Measurements from ENCODE around the gene ADAM20. TPM values are rescaled to one million over a fixed set of nuclear protein-coding genes. Genes with fewer than 3 reads are reported as not detected.

Gene ADAM20
- total and polyA plus RNA-seq, 2 donors (not counting 1 experiment from before 2014, with no cell fraction given) = 0.18 to 2.7 TPM

DNA sequence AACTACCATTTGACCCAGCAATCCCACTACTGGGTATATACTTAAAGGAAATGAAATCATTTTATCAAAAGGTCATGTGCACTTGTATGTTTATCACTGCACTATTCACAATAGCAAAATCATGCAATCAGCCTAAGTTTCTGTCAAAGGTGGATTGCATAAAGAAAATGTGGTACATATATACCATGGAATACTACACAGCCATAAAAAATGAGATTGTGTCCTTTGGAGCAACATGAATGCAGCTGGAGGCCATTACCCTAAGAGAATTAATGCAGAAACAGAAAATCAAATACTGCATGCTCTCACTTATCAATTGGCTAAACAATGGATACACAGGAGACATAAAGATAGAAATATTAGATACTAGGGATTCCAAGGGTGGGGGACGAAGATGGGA lies 38.2 kb upstream of the ADAM20 start:
- WGBS (ENCODE audit: insufficient coverage) = no CpG with 5 or more reads among the region's 1 CpG
- Histone ChIP-seq H2AFZ (ENCODE audit: insufficient read depth, low read depth, low read length, poor library complexity, severe bottlenecking) (no peak overlapping the region), H3K9me3 (ENCODE audit: control extremely low read depth in 1 of 3, control insufficient read depth in 2 of 3, insufficient read depth in 1 of 3, low read length in 2 of 3) (peaks cover 0 to 4% (median 0%) of the 10 kb centered on the region in 3 donors), H3K27me3 (replicated peaks in 1 of 4; ENCODE audit: control extremely low read depth in 1 of 4, control insufficient read depth in 3 of 4, insufficient read depth in 4 of 4, low read length in 3 of 4) (no peaks in the 10 kb centered on the region), H3K79me2 (ENCODE audit: control insufficient read depth, insufficient read depth, low read length) (peaks cover 2% of the 10 kb centered on the region), H3K4me2 (replicated peaks; ENCODE audit: low read depth, low read length, poor library complexity, severe bottlenecking) (no peak overlapping the region), H3K4me1 (ENCODE audit: control insufficient read depth in 2 of 2, insufficient read depth in 2 of 2, low read length in 2 of 2) (no peaks in the 10 kb centered on the region), H3K27ac (ENCODE audit: low read length in 2 of 2) (no peak overlapping the region), H4K20me1 (ENCODE audit: control insufficient read depth, insufficient read depth, low read length, poor library complexity, severe bottlenecking) (peaks cover under 1% of the 10 kb centered on the region), H3K9ac (ENCODE audit: low read length) (no peak overlapping the region), H3K4me3 (ENCODE audit: control extremely low read depth in 1 of 5, extremely low read depth in 1 of 5, insufficient read depth in 1 of 5, low read depth in 2 of 5, low read length in 4 of 5) (no peak overlapping the region), H3K36me3 (replicated peaks in 1 of 2; ENCODE audit: control extremely low read depth in 1 of 2, control insufficient read depth in 1 of 2, extremely low read depth in 1 of 2, insufficient read depth in 2 of 2, low read length in 1 of 2) (peaks cover 4 to 14% of the 10 kb centered on the region in 2 experiments)
- ChIA-PET POLR2A (interaction anchor here (0.7 kb wide), 1 partner anchor 553 kb away, joined by 3 read pairs; no protein-coding TSS in a partner anchor), CTCF (no interaction called here)
- DNase-seq (no peak), ATAC-seq (ENCODE audit: low read depth) (no peak)
- intact Hi-C loops (cut with micrococcal nuclease) = no loop called here
- Mint-ChIP-seq H3K27ac (no peak overlapping the region), H3K27me3 (no peaks in the 10 kb centered on the region), H3K4me3 (no peak overlapping the region), H3K9me3 (ENCODE audit: insufficient read depth) (no peaks in the 10 kb centered on the region), H3K4me1 (no peaks in the 10 kb centered on the region)
- TF ChIP-seq EZH2 (IDR thresholded peaks at IDR 0.05; ENCODE audit: borderline replicate concordance, insufficient read depth, low read depth, low read length, poor library complexity, severe bottlenecking) = no peak
- no peak for TF ChIP-seq CTCF (IDR thresholded peaks at IDR 0.05)

GRCh38 chr14:70571139-70571538 lies 36.3 kb upstream of the ADAM20 start:
- H3K9me3 Mint-ChIP-seq (ENCODE audit: insufficient read depth) = peaks cover 2% of the 10 kb centered on the region

More at GRCh38 chr14:70571139-70571538, 36.3 kb upstream of the ADAM20 start:
- no peaks in the 10 kb centered on the region for H3K4me1 ChIP-seq (ENCODE audit: control insufficient read depth in 2 of 2, insufficient read depth in 2 of 2, low read length in 2 of 2)
- Mint-ChIP-seq H3K27ac (no peak overlapping the region), H3K4me3 (no peak overlapping the region), H3K4me1 (no peaks in the 10 kb centered on the region), H3K27me3 (no peaks in the 10 kb centered on the region)
- no peak overlapping the region for H3K4me3 ChIP-seq (ENCODE audit: control extremely low read depth in 1 of 5, extremely low read depth in 1 of 5, insufficient read depth in 1 of 5, low read depth in 2 of 5, low read length in 4 of 5)
- H3K79me2 ChIP-seq (ENCODE audit: control insufficient read depth, insufficient read depth, low read length) = peaks cover 15% of the 10 kb centered on the region
- H3K36me3 ChIP-seq (replicated peaks in 1 of 2; ENCODE audit: control extremely low read depth in 1 of 2, control insufficient read depth in 1 of 2, extremely low read depth in 1 of 2, insufficient read depth in 2 of 2, low read length in 1 of 2) = peaks cover 2 to 21% of the 10 kb centered on the region in 2 experiments
- intact Hi-C loops (cut with micrococcal nuclease) = no loop called here
- no CpG with 5 or more reads among the region's 2 CpGs for WGBS (ENCODE audit: insufficient coverage)
- no peak overlapping the region for H2AFZ ChIP-seq (ENCODE audit: insufficient read depth, low read depth, low read length, poor library complexity, severe bottlenecking)
- POLR2A ChIA-PET = no interaction called here
- ATAC-seq (ENCODE audit: low read depth) = no peak
- H3K27ac ChIP-seq (ENCODE audit: low read length in 2 of 2) = no peak overlapping the region
- H3K4me2 ChIP-seq (replicated peaks; ENCODE audit: low read depth, low read length, poor library complexity, severe bottlenecking) = no peak overlapping the region
- TF ChIP-seq CTCF (IDR thresholded peaks at IDR 0.05) (no peak), EZH2 (IDR thresholded peaks at IDR 0.05; ENCODE audit: borderline replicate concordance, insufficient read depth, low read depth, low read length, poor library complexity, severe bottlenecking) (no peak)
- H3K27me3 ChIP-seq (replicated peaks in 1 of 4; ENCODE audit: control extremely low read depth in 1 of 4, control insufficient read depth in 3 of 4, insufficient read depth in 4 of 4, low read length in 3 of 4) = no peaks in the 10 kb centered on the region
- peaks cover 0 to 5% (median 4%) of the 10 kb centered on the region in 3 donors for H3K9me3 ChIP-seq (ENCODE audit: control extremely low read depth in 1 of 3, control insufficient read depth in 2 of 3, insufficient read depth in 1 of 3, low read length in 2 of 3)
- no peak overlapping the region for H3K9ac ChIP-seq (ENCODE audit: low read length)
- no peak for DNase-seq
- CTCF ChIA-PET = no interaction called here
- H4K20me1 ChIP-seq (ENCODE audit: control insufficient read depth, insufficient read depth, low read length, poor library complexity, severe bottlenecking) = peaks cover 12% of the 10 kb centered on the region
